PC-9 (cell line): ENCODE measurements around the gene PLEKHA7. TPM values are rescaled to one million over a fixed set of nuclear protein-coding genes. Genes with fewer than 3 reads are reported as not detected.

Source experiments
- BruUV-seq: library from RNA; stranded (reverse); fragments of 400-500 nt; replicated peaks from 2 replicates; lab custom pipeline; 2021; lab: Mats Ljungman, UMichigan
- CTCF ChIA-PET: fragments of 300-600 bp; sonication (Branson Sonifier 250); formaldehyde crosslinking; loops from one replicate; lab custom pipeline; 2022; ENCODE audit warnings: antibody characterized with exemption; lab: Charles Lee
- POLR2A ChIA-PET: fragments of 300-600 bp; sonication (Branson Sonifier 250); formaldehyde crosslinking; loops from one replicate; lab custom pipeline; 2022; ENCODE audit warnings: antibody characterized with exemption; ENCODE audit not compliant: unreplicated experiment; lab: Charles Lee
- DNase-seq, 2 experiments: peaks; one replicate each; pipeline versions ENCODE4 v3.0.0 to v3.0.0-alpha.2; 2015 to 2022; ENCODE audit warnings: mixed read lengths in 1 of 2
- H2AFZ ChIP-seq: fragments of 200-600 bp; sonication (generic); 2 replicates; pipeline ENCODE4 v1.8.1; 2017; ENCODE audit warnings: antibody characterized with exemption
- H3F3A ChIP-seq: fragments of 200-600 bp; sonication (generic); 2 replicates; pipeline ENCODE4 v1.8.1; 2017; ENCODE audit warnings: antibody characterized with exemption, mild to moderate bottlenecking, low read depth; ENCODE audit not compliant: insufficient read depth
- H3K27ac ChIP-seq: fragments of 200-600 bp; sonication (generic); 2 replicates; pipeline ENCODE4 v1.6.1; 2016; ENCODE audit warnings: mixed run types
- H3K27me3 ChIP-seq: fragments of 200-600 bp; sonication (generic); 2 replicates; pipeline ENCODE4 v1.6.1; 2016; ENCODE audit warnings: low read depth, mixed run types; ENCODE audit not compliant: insufficient read depth
- H3K36me3 ChIP-seq: fragments of 200-600 bp; sonication (generic); 2 replicates; pipeline ENCODE4 v1.6.1; 2016; ENCODE audit warnings: low read depth, mixed run types
- H3K4me1 ChIP-seq: fragments of 200-600 bp; sonication (generic); replicated peaks from 2 replicates; pipeline ENCODE4 v1.6.1; 2016; ENCODE audit warnings: mixed run types; ENCODE audit not compliant: insufficient read depth
- H3K4me2 ChIP-seq: fragments of 200-600 bp; sonication (generic); 2 replicates; pipeline ENCODE4 v1.6.1; 2017; ENCODE audit warnings: mixed run types
- H3K4me3 ChIP-seq: fragments of 200-600 bp; sonication (generic); 2 replicates; pipeline ENCODE4 v1.6.1; 2016; ENCODE audit warnings: mixed run types
- H3K79me2 ChIP-seq: fragments of 200-600 bp; sonication (generic); 2 replicates; pipeline ENCODE4 v1.6.1; 2017; ENCODE audit warnings: low read depth, mixed run types
- H3K9me2 ChIP-seq: fragments of 200-600 bp; sonication (generic); 2 replicates; pipeline ENCODE4 v1.8.1; 2017; ENCODE audit warnings: mild to moderate bottlenecking; ENCODE audit not compliant: insufficient read depth
- H3K9me3 ChIP-seq: fragments of 200-600 bp; sonication (generic); 2 replicates; pipeline ENCODE4 v1.8.1; 2016; ENCODE audit warnings: low read depth; ENCODE audit not compliant: insufficient read depth
- H4K20me1 ChIP-seq: fragments of 200-600 bp; sonication (generic); 2 replicates; pipeline ENCODE4 v1.8.1; 2017; ENCODE audit not compliant: insufficient read depth
- CTCF ChIP-seq: fragments of 200-600 bp; sonication (generic); conservative IDR thresholded peaks from 2 replicates; pipeline ENCODE4 v1.6.1; 2017; ENCODE audit warnings: mixed run types, antibody characterized with exemption, mild to moderate bottlenecking, moderate library complexity
- EZH2 ChIP-seq: fragments of 200-600 bp; sonication (generic); IDR thresholded peaks from 2 replicates; pipeline ENCODE4 v1.8.0; 2017; ENCODE audit warnings: antibody characterized with exemption, low read depth
- intact Hi-C: fragments of 100-400 bp; cut with micrococcal nuclease; formaldehyde crosslinking; loops from one replicate; pipeline ENCODE4 v1.10.0; 2022; ENCODE audit not compliant: unreplicated experiment
- total RNA-seq: library from RNA; stranded (reverse); gene quantifications from 2 replicates; pipeline ENCODE4 v1.2.3, GENCODE V29; 2021

PLEKHA7 gene
- total RNA-seq, 1 experiment from 2014 or later, result 26.9 TPM

- Histone ChIP-seq H3K9me2 (no peaks in the 10 kb centered on the region), H3K36me3 (no peaks in the 10 kb centered on the region), H3K79me2 (peaks cover 46% of the 10 kb centered on the region), H3K4me2 (0 out of 2 replicates have a peak overlapping the region, but pooled peaks have one; percentile 7), H3K9me3 (peaks cover 10% of the 10 kb centered on the region), H3K27me3 (no peaks in the 10 kb centered on the region), H3K27ac (peak overlapping the region; percentile 62), H3K4me3 (no peak overlapping the region), H3K4me1 (peaks cover 61% of the 10 kb centered on the region), H4K20me1 (no peaks in the 10 kb centered on the region), H2AFZ (no peak overlapping the region), H3F3A (peaks cover 21% of the 10 kb centered on the region; the same call in 1 of the 2 replicates)
- DNase-seq, result peak in 1 of 2 experiments; percentile 63
- CTCF ChIA-PET, result no interaction called here
- no TSS peak for BruUV-seq
- POLR2A ChIA-PET, result no interaction called here
- TF ChIP-seq EZH2, result no peak
- TF ChIP-seq CTCF, result no peak
- intact Hi-C loops, result loop anchor here (2.0 kb wide), 1 partner anchor 33 kb away; no protein-coding TSS in a partner anchor
Observed at GRCh38 chr11:16891964-16892363, 122.2 kb downstream of the PLEKHA7 start.

- CTCF ChIA-PET, result no interaction called here
- H3K4me3 ChIP-seq, result no peak overlapping the region
- POLR2A ChIA-PET, result no interaction called here
Observed at GRCh38 chr11:16891165-16891564, 123.0 kb downstream of the PLEKHA7 start.

GRCh38 chr11:16890442-16890841, 123.8 kb downstream of the PLEKHA7 start:
- Histone ChIP-seq H3K4me2 (no peak overlapping the region), H3K4me1 (peaks cover 56% of the 10 kb centered on the region), H3K36me3 (no peaks in the 10 kb centered on the region), H4K20me1 (no peaks in the 10 kb centered on the region), H3F3A (peaks cover 21% of the 10 kb centered on the region; the same call in 1 of the 2 replicates), H3K27ac (peak overlapping the region; percentile 78), H3K4me3 (no peak overlapping the region; the same call in 1 of the 2 replicates), H3K79me2 (peaks cover 55% of the 10 kb centered on the region), H3K27me3 (no peaks in the 10 kb centered on the region), H3K9me2 (no peaks in the 10 kb centered on the region), H3K9me3 (peaks cover 10% of the 10 kb centered on the region), H2AFZ (no peak overlapping the region)
- ChIA-PET CTCF (no interaction called here), POLR2A (no interaction called here)
- BruUV-seq, result no TSS peak
- no peak for DNase-seq
- no peak for TF ChIP-seq CTCF
- TF ChIP-seq EZH2, result no peak
- intact Hi-C loops, result no loop called here

More at GRCh38 chr11:16891165-16891564, 123.0 kb downstream of the PLEKHA7 start:
- no TSS peak for BruUV-seq
- H3K27ac ChIP-seq, result peak overlapping the region; percentile 62
- intact Hi-C loops, result no loop called here
- H3K27me3 ChIP-seq, result no peaks in the 10 kb centered on the region
- peaks cover 21% of the 10 kb centered on the region; the same call in 1 of the 2 replicates for H3F3A ChIP-seq
- H2AFZ ChIP-seq, result no peak overlapping the region
- DNase-seq, result no peak
- no peak for TF ChIP-seq CTCF
- TF ChIP-seq EZH2, result no peak
- H3K4me1 ChIP-seq, result peaks cover 61% of the 10 kb centered on the region
- H3K9me3 ChIP-seq, result peaks cover 10% of the 10 kb centered on the region
- peaks cover 51% of the 10 kb centered on the region for H3K79me2 ChIP-seq
- 0 out of 2 replicates have a peak overlapping the region, but pooled peaks have one; percentile 7 for H3K4me2 ChIP-seq
- H3K9me2 ChIP-seq, result no peaks in the 10 kb centered on the region
- H3K36me3 ChIP-seq, result no peaks in the 10 kb centered on the region
- H4K20me1 ChIP-seq, result no peaks in the 10 kb centered on the region
